ENCODE results near the gene SEMA3B. TPM values are rescaled to one million over a fixed set of nuclear protein-coding genes. Genes with fewer than 3 reads are reported as not detected.
"Not testable (repeated sequence)": the region's sequence is repeated elsewhere in the genome, so short reads cannot be mapped to it uniquely, and the experiment has no call there.

Gene SEMA3B
- total RNA-seq, result 0.26 and 0.51 TPM in 2 replicates

- DNase-seq (ENCODE audit: low read depth in 2 of 2), result no peak
These were observed at the start of gene SEMA3B for GRCh38 chr3:50268703-50269451. SEMA3B (plus strand) TSS chr3:50269147; CDS start chr3:50269241, 94 bp downstream.

- no peak for DNase-seq (ENCODE audit: low read depth in 2 of 2)
These were observed 49.7 kb upstream of the SEMA3B start for GRCh38 chr3:50219285-50219684.

GRCh38 chr3:50220109-50220508, 48.8 kb upstream of the SEMA3B start:
- no peak for DNase-seq (ENCODE audit: low read depth in 2 of 2)

GRCh38 chr3:50221051-50221410, 47.9 kb upstream of the SEMA3B start:
- no peak for DNase-seq (ENCODE audit: low read depth in 2 of 2)

- DNase-seq (ENCODE audit: low read depth in 2 of 2), result no peak
These were observed 47.4 kb upstream of the SEMA3B start for GRCh38 chr3:50221411-50222168.

- no peak for DNase-seq (ENCODE audit: low read depth in 2 of 2)
These were observed 46.8 kb upstream of the SEMA3B start for GRCh38 chr3:50222169-50222528.

- DNase-seq (ENCODE audit: low read depth in 2 of 2), result no peak
These were observed 44.3 kb upstream of the SEMA3B start for GRCh38 chr3:50224639-50225038.

- DNase-seq (ENCODE audit: low read depth in 2 of 2), result no peak
These were observed 42.0 kb upstream of the SEMA3B start for GRCh38 chr3:50226888-50227389.

GRCh38 chr3:50227390-50228183, 41.4 kb upstream of the SEMA3B start:
- peak in 1 of 2 donors; percentile 71 for DNase-seq (ENCODE audit: low read depth in 2 of 2)

- DNase-seq (ENCODE audit: low read depth in 2 of 2), result not testable (repeated sequence)
These were observed 40.7 kb upstream of the SEMA3B start for GRCh38 chr3:50228184-50228763.

GRCh38 chr3:50229490-50229889, 39.5 kb upstream of the SEMA3B start:
- no peak for DNase-seq (ENCODE audit: low read depth in 2 of 2)

GRCh38 chr3:50230104-50230793, 38.7 kb upstream of the SEMA3B start:
- DNase-seq (ENCODE audit: low read depth in 2 of 2), result no peak

- no peak for DNase-seq (ENCODE audit: low read depth in 2 of 2)
These were observed 38.2 kb upstream of the SEMA3B start for GRCh38 chr3:50230794-50231125.

- DNase-seq (ENCODE audit: low read depth in 2 of 2), result no peak
These were observed 37.4 kb upstream of the SEMA3B start for GRCh38 chr3:50231581-50231980.

- no peak for DNase-seq (ENCODE audit: low read depth in 2 of 2)
These were observed 36.6 kb upstream of the SEMA3B start for GRCh38 chr3:50232303-50232702.

- DNase-seq (ENCODE audit: low read depth in 2 of 2), result no peak
These were observed 35.8 kb upstream of the SEMA3B start for GRCh38 chr3:50233176-50233575.

GRCh38 chr3:50235716-50236483, 33.0 kb upstream of the SEMA3B start, which contains the start of gene GNAI2:
GNAI2 (plus strand) TSS chr3:50236204; CDS start chr3:50236336, 132 bp downstream.
- DNase-seq (ENCODE audit: low read depth in 2 of 2), result peak; percentile 95 to 99

GRCh38 chr3:50236484-50237132, 32.3 kb upstream of the SEMA3B start:
- no peak for DNase-seq (ENCODE audit: low read depth in 2 of 2)

- peak in 1 of 2 donors; percentile 50 for DNase-seq (ENCODE audit: low read depth in 2 of 2)
These were observed 31.8 kb upstream of the SEMA3B start for GRCh38 chr3:50237133-50237651.
